Lower leg skin (tissue), 4 donors: ENCODE results near the gene SUGCT. TPM values are rescaled to one million over a fixed set of nuclear protein-coding genes. Genes with fewer than 3 reads are reported as not detected.

Experiments used
- DNase-seq, 2 donors: peaks; one replicate each; pipeline ENCODE4 v3.0.0-alpha.2; 2019; ENCODE audit warnings: low spot score in 2 of 2
- H3K4me3 ChIP-seq: fragments of 200-600 bp; sonication (generic); 2 replicates; pipeline ENCODE4 v1.5.1; 2017; ENCODE audit warnings: mild to moderate bottlenecking, low read depth; ENCODE audit not compliant: poor library complexity, severe bottlenecking
- POLR2A ChIP-seq, 2 donors: fragments of 450-650 bp; IDR thresholded peaks; one replicate each; pipeline ENCODE4 v1.6.1; 2016 to 2017; ENCODE audit warnings: antibody characterized with exemption in 2 of 2, mild to moderate bottlenecking in 1 of 2, moderate library complexity in 1 of 2
- WGBS, 2 donors: methylation state at CpG; one replicate each; pipeline ENCODE4 v1.1.5; 2018; 5-methylcytosine and 5-hydroxymethylcytosine counted together
- intact Hi-C: fragments of 100-400 bp; cut with DNase I; formaldehyde crosslinking; loops from one replicate; pipeline ENCODE4 v1.15.0; 2023; ENCODE audit warnings: low total_unique reads
- total RNA-seq, 4 donors: library from RNA; depleted of rRNA; stranded (reverse); fragments of >200 nt; gene quantifications; one replicate each; pipeline ENCODE4 v1.1.0, GENCODE V29; 2016
- TF ChIP-seq, protein P1 (sequence below), 3 donors: fragments of 450-650 bp; IDR thresholded peaks; one replicate each; pipeline ENCODE4 v1.5.1; 2016; ENCODE audit warnings: antibody characterized with exemption in 3 of 3, mild to moderate bottlenecking in 3 of 3, moderate library complexity in 2 of 3

Gene SUGCT
- total RNA-seq, 4 donors from 2014 or later: 0.49 to 1.6 (median 0.59) TPM; not detected in 1

GRCh38 chr7:40866601-40867000, 731.8 kb downstream of the SUGCT start:
- WGBS, 2 donors: 67 to 78% methylated on average over 10 of the region's 10 CpGs
- no peak for DNase-seq
- TF ChIP-seq, protein P1, sequence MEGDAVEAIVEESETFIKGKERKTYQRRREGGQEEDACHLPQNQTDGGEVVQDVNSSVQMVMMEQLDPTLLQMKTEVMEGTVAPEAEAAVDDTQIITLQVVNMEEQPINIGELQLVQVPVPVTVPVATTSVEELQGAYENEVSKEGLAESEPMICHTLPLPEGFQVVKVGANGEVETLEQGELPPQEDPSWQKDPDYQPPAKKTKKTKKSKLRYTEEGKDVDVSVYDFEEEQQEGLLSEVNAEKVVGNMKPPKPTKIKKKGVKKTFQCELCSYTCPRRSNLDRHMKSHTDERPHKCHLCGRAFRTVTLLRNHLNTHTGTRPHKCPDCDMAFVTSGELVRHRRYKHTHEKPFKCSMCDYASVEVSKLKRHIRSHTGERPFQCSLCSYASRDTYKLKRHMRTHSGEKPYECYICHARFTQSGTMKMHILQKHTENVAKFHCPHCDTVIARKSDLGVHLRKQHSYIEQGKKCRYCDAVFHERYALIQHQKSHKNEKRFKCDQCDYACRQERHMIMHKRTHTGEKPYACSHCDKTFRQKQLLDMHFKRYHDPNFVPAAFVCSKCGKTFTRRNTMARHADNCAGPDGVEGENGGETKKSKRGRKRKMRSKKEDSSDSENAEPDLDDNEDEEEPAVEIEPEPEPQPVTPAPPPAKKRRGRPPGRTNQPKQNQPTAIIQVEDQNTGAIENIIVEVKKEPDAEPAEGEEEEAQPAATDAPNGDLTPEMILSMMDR (IDR thresholded peaks at IDR 0.05): no peak
- no peak for TF ChIP-seq POLR2A (IDR thresholded peaks at IDR 0.05)
- H3K4me3 ChIP-seq: no peak overlapping the region
- intact Hi-C loops: no loop called here

DNA sequence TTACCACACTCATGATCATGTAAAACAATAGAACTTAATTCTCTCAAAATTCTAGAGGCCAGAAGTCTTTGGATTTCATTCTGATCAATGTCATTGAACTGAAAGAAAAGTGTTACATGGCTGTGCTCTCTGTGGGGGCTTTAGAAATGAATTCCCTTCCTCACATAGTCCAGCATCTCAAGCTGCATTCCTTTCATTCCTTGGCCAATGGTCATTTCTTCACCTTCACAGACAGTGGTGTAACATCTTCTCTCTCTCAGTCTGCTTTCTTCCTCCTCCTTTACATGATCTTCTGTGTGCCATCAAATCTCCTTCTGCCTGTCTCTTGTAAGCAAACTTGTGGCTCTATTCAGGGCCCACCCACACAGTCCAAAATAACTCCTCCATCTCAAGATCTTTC, 735.3 kb downstream of the SUGCT start:
- DNase-seq: no peak
- H3K4me3 ChIP-seq: no peak overlapping the region
- TF ChIP-seq, protein P1 (IDR thresholded peaks at IDR 0.05): no peak
- TF ChIP-seq POLR2A (IDR thresholded peaks at IDR 0.05): no peak
- intact Hi-C loops: no loop called here

DNA sequence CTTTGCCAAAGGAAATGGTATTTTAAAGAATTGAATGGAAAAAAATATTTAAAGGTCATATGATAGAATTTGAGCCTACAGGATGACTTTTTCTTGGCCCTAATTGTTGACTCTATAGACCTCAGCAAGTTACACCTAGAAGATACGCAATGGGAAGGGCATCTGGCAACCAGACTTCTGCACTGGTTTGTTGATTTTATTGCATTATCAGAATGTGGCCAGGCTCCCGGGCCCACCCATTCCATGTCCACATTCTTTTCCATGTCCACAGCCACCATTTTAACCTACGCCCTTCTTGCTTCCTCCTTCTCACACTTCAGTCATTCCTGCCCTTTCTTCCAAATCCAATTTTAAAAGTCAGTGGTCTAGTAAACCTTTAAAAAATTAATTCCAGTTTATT, 738.4 kb downstream of the SUGCT start:
- TF ChIP-seq POLR2A (IDR thresholded peaks at IDR 0.05): no peak
- TF ChIP-seq, protein P1 (IDR thresholded peaks at IDR 0.05): no peak
- 79 to 88% methylated on average over 3 of the region's 3 CpGs for WGBS, 2 donors
- DNase-seq: no peak
- no peak overlapping the region for H3K4me3 ChIP-seq
- intact Hi-C loops: no loop called here

- no peak overlapping the region for H3K4me3 ChIP-seq
- WGBS, 2 donors: 65 to 74% methylated on average over 4 of the region's 4 CpGs
- intact Hi-C loops: no loop called here
- no peak for DNase-seq
- TF ChIP-seq, protein P1 (IDR thresholded peaks at IDR 0.05): no peak
- TF ChIP-seq POLR2A (IDR thresholded peaks at IDR 0.05): no peak
Measured at GRCh38 chr7:40874756-40875155, 740.0 kb downstream of the SUGCT start.

- H3K4me3 ChIP-seq: no peak overlapping the region
- TF ChIP-seq, protein P1 (IDR thresholded peaks at IDR 0.05): no peak
- TF ChIP-seq POLR2A (IDR thresholded peaks at IDR 0.05): no peak
- intact Hi-C loops: no loop called here
- WGBS, 2 donors: 88% methylated on average over 3 of the region's 3 CpGs
- no peak for DNase-seq
Measured at GRCh38 chr7:40876601-40877000, 741.8 kb downstream of the SUGCT start.

DNA sequence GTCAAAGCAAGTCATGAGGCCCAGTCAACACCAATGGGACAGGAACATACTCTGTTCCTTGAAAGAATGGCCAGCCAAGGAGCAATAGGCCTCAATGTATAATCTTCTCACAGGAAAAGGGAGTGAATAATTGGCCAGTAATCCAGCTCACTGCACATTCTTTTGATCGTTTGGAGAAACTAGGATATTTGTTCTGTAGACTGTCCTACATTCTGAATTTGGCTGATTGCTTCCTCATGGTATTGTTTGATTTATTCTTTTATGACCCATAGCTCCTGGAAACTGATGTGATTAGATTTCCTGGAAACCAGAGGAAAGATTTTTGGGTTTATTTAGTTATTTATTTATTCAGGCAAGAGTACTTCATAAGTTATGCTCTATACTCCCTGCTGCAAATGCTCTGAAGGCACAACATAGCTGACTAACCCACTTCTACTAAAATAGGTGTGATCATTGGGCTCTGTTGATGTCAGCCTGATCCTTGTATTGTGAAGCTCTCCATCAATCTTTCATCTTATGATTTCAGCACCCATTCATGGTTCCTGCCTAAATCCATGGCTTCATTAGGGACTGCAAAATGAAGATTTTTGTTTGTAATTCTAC, 745.2 kb downstream of the SUGCT start:
- no peak for DNase-seq
- H3K4me3 ChIP-seq: no peak overlapping the region
- intact Hi-C loops: no loop called here
- WGBS, 2 donors: 61 to 71% methylated on average over 1 of the region's 1 CpG
- TF ChIP-seq POLR2A (IDR thresholded peaks at IDR 0.05): no peak
- TF ChIP-seq, protein P1 (IDR thresholded peaks at IDR 0.05): no peak
